OCI-LY3 (cell line): ENCODE data around the gene SUSD4.

Experiments used
- CTCF ChIP-seq: fragments of 200-600, 300-600 bp; sonication (generic); IDR thresholded peaks from 2 replicates; pipeline ENCODE4 v1.5.1; 2014; ENCODE audit warnings: antibody characterized with exemption, low read length, low read depth
- EZH2phosphoT487 ChIP-seq: fragments of 200-600 bp; shearing (Covaris generic); IDR thresholded peaks from 2 replicates; pipeline ENCODE4 v1.6.1; 2018; ENCODE audit warnings: antibody characterized with exemption, mixed run types, low read depth

- TF ChIP-seq CTCF (no peak), EZH2phosphoT487 (no peak)
These were observed 121.5 kb downstream of the SUSD4 start for GRCh38 chr1:223242382-223242955.
